H1 (cell line): Measurements from ENCODE around the gene HMGCL. TPM values are rescaled to one million over a fixed set of nuclear protein-coding genes. Genes with fewer than 3 reads are reported as not detected.

Experiments used
- CTCF ChIA-PET: fragments of 300-600 bp; sonication (Branson Sonifier 250); formaldehyde crosslinking; loops from one replicate; lab custom pipeline; 2021; ENCODE audit not compliant: partially characterized antibody; lab: Charles Lee
- POLR2A ChIA-PET: fragments of 300-600 bp; sonication (Branson Sonifier 250); formaldehyde crosslinking; loops from one replicate; lab custom pipeline; 2021; ENCODE audit warnings: inconsistent platforms; ENCODE audit not compliant: partially characterized antibody; lab: Charles Lee
- DNase-seq, 2 experiments: peaks; one replicate each; pipeline versions ENCODE4 v3.0.0 to v3.0.0-alpha.2; 2010 to 2022; ENCODE audit warnings: low spot score in 2 of 2, low read depth in 1 of 2, mixed read lengths in 1 of 2
- FAIRE-seq: peaks from 2 replicates; lab custom pipeline; 2011; peaks lifted over from hg19 to GRCh38; lab: Jason Lieb, UNC
- H2AFZ ChIP-seq: 2 replicates; pipeline ENCODE4 v1.8.1; 2012; ENCODE audit warnings: low read length, inconsistent platforms
- H2AK5ac ChIP-seq: 2 replicates; pipeline ENCODE4 v1.6.1; 2013; ENCODE audit warnings: low read depth, low read length
- H2BK120ac ChIP-seq: replicated peaks from 2 replicates; pipeline ENCODE3; 2013; ENCODE audit warnings: low read depth, low read length, inconsistent platforms
- H2BK12ac ChIP-seq: 2 replicates; pipeline ENCODE4 v1.6.1; 2013; ENCODE audit warnings: low read depth, low read length
- H2BK15ac ChIP-seq: 2 replicates; pipeline ENCODE4 v1.6.1; 2013; ENCODE audit warnings: low read length
- H2BK20ac ChIP-seq: 2 replicates; pipeline ENCODE4 v1.6.1; 2013; ENCODE audit warnings: low read length
- H2BK5ac ChIP-seq: 2 replicates; pipeline ENCODE4 v1.6.1; 2013; ENCODE audit warnings: low read depth, low read length
- H3K14ac ChIP-seq: 2 replicates; pipeline ENCODE4 v1.6.1; 2013; ENCODE audit warnings: inconsistent platforms; ENCODE audit not compliant: insufficient read length
- H3K18ac ChIP-seq: 2 replicates; pipeline ENCODE4 v1.6.1; 2013; ENCODE audit warnings: low read length; ENCODE audit errors: extremely low read depth
- H3K23ac ChIP-seq: 2 replicates; pipeline ENCODE4 v1.6.1; 2013; ENCODE audit warnings: inconsistent platforms; ENCODE audit not compliant: insufficient read length
- H3K23me2 ChIP-seq: 2 replicates; pipeline ENCODE4 v1.6.1; 2013; ENCODE audit warnings: low read depth, low read length
- H3K27ac ChIP-seq: 2 replicates; pipeline ENCODE4 v1.6.1; 2011; ENCODE audit warnings: low read depth, low read length, inconsistent platforms
- H3K27me3 ChIP-seq, 4 experiments: replicated peaks in 1 of 4; 1 replicate in 1 of 4; 2 replicates in 3 of 4; pipeline versions ENCODE4 v1.6.1 to v1.8.1; 2011 to 2013; ENCODE audit warnings: low read length in 3 of 4, mild to moderate bottlenecking in 3 of 4, inconsistent platforms in 2 of 4, mixed read lengths in 2 of 4, moderate library complexity in 1 of 4; ENCODE audit not compliant: control insufficient read depth in 3 of 4, insufficient read depth in 3 of 4; ENCODE audit errors: extremely low read depth in 1 of 4
- H3K36me3 ChIP-seq, 4 experiments: 2 replicates each; pipeline versions ENCODE4 v1.6.1 to v1.8.1; 2011 to 2013; ENCODE audit warnings: mild to moderate bottlenecking in 4 of 4, low read length in 3 of 4, moderate library complexity in 2 of 4, control low read depth in 1 of 4, inconsistent platforms in 1 of 4; ENCODE audit not compliant: insufficient read depth in 4 of 4, control insufficient read depth in 2 of 4
- H3K4ac ChIP-seq: replicated peaks from 2 replicates; pipeline ENCODE3; 2013; ENCODE audit warnings: low read length, low read depth, mixed read lengths, inconsistent platforms; ENCODE audit not compliant: insufficient read length
- H3K4me1 ChIP-seq, 4 experiments: replicated peaks in 1 of 4; 1 replicate in 1 of 4; 2 replicates in 3 of 4; pipeline versions ENCODE4 v1.6.1 to v1.8.1; 2011 to 2013; ENCODE audit warnings: low read length in 3 of 4, inconsistent platforms in 2 of 4, mixed read lengths in 1 of 4; ENCODE audit not compliant: insufficient read depth in 4 of 4, control insufficient read depth in 3 of 4
- H3K4me2 ChIP-seq, 2 experiments: 2 replicates each; pipeline versions ENCODE4 v1.6.1 to v1.8.1; 2011 to 2013; ENCODE audit warnings: low read depth in 2 of 2, low read length in 2 of 2, control low read depth in 1 of 2, inconsistent platforms in 1 of 2, mild to moderate bottlenecking in 1 of 2; ENCODE audit not compliant: insufficient read depth in 1 of 2
- H3K4me3 ChIP-seq, 4 experiments: fragments of 200-600, 300-600 bp in 1 of 4; sonication (generic), shearing (Covaris generic), sonication (Bioruptor Twin) in 1 of 4; 2 replicates each; pipeline versions ENCODE4 v1.5.1 to v1.8.1; 2011 to 2016; ENCODE audit warnings: low read length in 4 of 4, low read depth in 3 of 4, control low read depth in 2 of 4, inconsistent platforms in 2 of 4, mild to moderate bottlenecking in 2 of 4, mixed read lengths in 1 of 4, moderate library complexity in 1 of 4; ENCODE audit not compliant: insufficient read depth in 2 of 4; ENCODE audit errors: extremely low read depth in 1 of 4
- H3K56ac ChIP-seq: replicated peaks from 2 replicates; pipeline ENCODE3; 2013; ENCODE audit warnings: low read depth, mild to moderate bottlenecking, mixed read lengths, low read length, inconsistent platforms; ENCODE audit not compliant: insufficient read length
- H3K79me1 ChIP-seq: 2 replicates; pipeline ENCODE4 v1.6.1; 2013; ENCODE audit warnings: low read depth, low read length, control low read depth
- H3K79me2 ChIP-seq, 2 experiments: 2 replicates each; pipeline versions ENCODE4 v1.6.1 to v1.8.1; 2012 to 2013; ENCODE audit warnings: low read length in 2 of 2, mild to moderate bottlenecking in 2 of 2, inconsistent platforms in 1 of 2; ENCODE audit not compliant: insufficient read depth in 2 of 2, control insufficient read depth in 1 of 2
- H3K9ac ChIP-seq, 4 experiments: replicated peaks in 1 of 4; 1 replicate in 1 of 4; 2 replicates in 3 of 4; pipeline versions ENCODE4 v1.6.1 to v1.8.1; 2011 to 2013; ENCODE audit warnings: low read depth in 3 of 4, low read length in 3 of 4, control low read depth in 2 of 4, mild to moderate bottlenecking in 2 of 4, moderate library complexity in 2 of 4, inconsistent platforms in 1 of 4; ENCODE audit errors: extremely low read depth in 1 of 4
- H3K9me3 ChIP-seq, 2 experiments: 2 replicates each; pipeline versions ENCODE4 v1.6.1 to v1.8.1; 2012 to 2013; ENCODE audit warnings: mild to moderate bottlenecking in 2 of 2, moderate library complexity in 2 of 2, control low read depth in 1 of 2, inconsistent platforms in 1 of 2, low read depth in 1 of 2, low read length in 1 of 2, mixed read lengths in 1 of 2; ENCODE audit not compliant: insufficient read depth in 2 of 2
- H4K20me1 ChIP-seq, 2 experiments: replicated peaks in 1 of 2; 2 replicates each; pipeline versions ENCODE3 to v1.8.1; 2011 to 2013; ENCODE audit warnings: inconsistent platforms in 2 of 2, low read length in 2 of 2, mild to moderate bottlenecking in 1 of 2; ENCODE audit not compliant: insufficient read depth in 2 of 2, control insufficient read depth in 1 of 2
- H4K5ac ChIP-seq: 2 replicates; pipeline ENCODE4 v1.6.1; 2013; ENCODE audit warnings: low read length, low read depth, mixed read lengths, inconsistent platforms; ENCODE audit not compliant: insufficient read length
- H4K8ac ChIP-seq: 2 replicates; pipeline ENCODE4 v1.8.0; 2013; ENCODE audit warnings: mild to moderate bottlenecking, moderate library complexity, low read length, inconsistent platforms; ENCODE audit not compliant: insufficient read depth; ENCODE audit errors: extremely low read depth
- H4K91ac ChIP-seq: replicated peaks from 2 replicates; pipeline ENCODE3; 2013; ENCODE audit warnings: low read length, mixed read lengths, inconsistent platforms; ENCODE audit not compliant: insufficient read length
- BACH1 ChIP-seq: IDR thresholded peaks from 2 replicates; pipeline ENCODE4 v1.6.1; 2012; ENCODE audit warnings: low read length, improper control_type of control experiment
- BCL11A ChIP-seq, 2 experiments: IDR thresholded peaks; one replicate each; pipeline ENCODE4 v1.6.1; 2011; ENCODE audit warnings: low read depth in 2 of 2, low read length in 2 of 2, mild to moderate bottlenecking in 2 of 2
- CBX5 ChIP-seq: fragments of 300-800, 300-1000 bp; sonication (generic); IDR thresholded peaks from 2 replicates; pipeline ENCODE4 v1.7.1; 2016; ENCODE audit warnings: antibody characterized with exemption, low read length, low read depth
- CHD2 ChIP-seq: IDR thresholded peaks from 2 replicates; pipeline ENCODE4 v1.6.1; 2012; ENCODE audit warnings: low read length, improper control_type of control experiment
- HDAC2 ChIP-seq, 2 experiments: fragments of 300-600 bp in 1 of 2; sonication (generic) in 1 of 2; IDR thresholded peaks; 2 replicates each; pipeline ENCODE4 v1.6.1; 2011 to 2012; ENCODE audit warnings: low read depth in 2 of 2, low read length in 2 of 2, mild to moderate bottlenecking in 2 of 2, moderate library complexity in 2 of 2, borderline replicate concordance in 1 of 2, inconsistent platforms in 1 of 2
- MAFK ChIP-seq: IDR thresholded peaks from 2 replicates; pipeline ENCODE4 v1.6.1; 2012; ENCODE audit warnings: low read depth, mild to moderate bottlenecking, improper control_type of control experiment, low read length
- NANOG ChIP-seq: IDR thresholded peaks from 2 replicates; pipeline ENCODE4 v1.6.1; 2011; ENCODE audit warnings: low read length, low read depth, mild to moderate bottlenecking, inconsistent platforms; ENCODE audit not compliant: insufficient read depth, poor library complexity, severe bottlenecking
- POU5F1 ChIP-seq: IDR thresholded peaks from 2 replicates; pipeline ENCODE4 v1.6.1; 2011; ENCODE audit warnings: low read depth, mild to moderate bottlenecking, low read length, moderate library complexity
- RFX5 ChIP-seq: IDR thresholded peaks from 2 replicates; pipeline ENCODE4 v1.6.1; 2011; ENCODE audit warnings: low read depth, low read length, improper control_type of control experiment, borderline replicate concordance
- RNF2 ChIP-seq: fragments of 200-900, 300-1000 bp; sonication (generic); IDR thresholded peaks from 2 replicates; pipeline ENCODE4 v1.7.1; 2016; ENCODE audit warnings: borderline replicate concordance, low read depth, mild to moderate bottlenecking, antibody characterized with exemption, low read length; ENCODE audit not compliant: poor library complexity, severe bottlenecking; ENCODE audit errors: missing control alignments
- SP1 ChIP-seq: IDR thresholded peaks from 2 replicates; pipeline ENCODE4 v1.6.1; 2011; ENCODE audit warnings: low read depth, low read length
- SP2 ChIP-seq: IDR thresholded peaks from 2 replicates; pipeline ENCODE4 v1.6.1; 2012; ENCODE audit warnings: mild to moderate bottlenecking, low read length, inconsistent platforms
- ZNF274 ChIP-seq: IDR thresholded peaks from 2 replicates; pipeline ENCODE4 v1.7.0; 2012; ENCODE audit warnings: low read length, borderline replicate concordance; ENCODE audit errors: extremely low read depth
- WGBS, 2 experiments: shearing (Covaris generic) in 1 of 2; methylation state at CpG; one replicate each; pipeline versions ENCODE4 v1.1.6 to v1.1.7; 2013 to 2015; ENCODE audit warnings: low lambda C conversion rate in 2 of 2, mixed read lengths in 2 of 2, inconsistent platforms in 1 of 2, low coverage in 1 of 2, missing lambda C conversion rate in 1 of 2; ENCODE audit not compliant: insufficient replicate concordance in 2 of 2, insufficient coverage in 1 of 2, insufficient read length in 1 of 2; ENCODE audit errors: extremely low coverage in 1 of 2, missing lambda C conversion rate in 1 of 2; 5-methylcytosine and 5-hydroxymethylcytosine counted together
- polyA plus RNA-seq, 7 experiments: library from polyadenylated mRNA; depleted of rRNA in 3 of 7; stranded (reverse) in 5 of 7; unstranded in 2 of 7; fragments of >200 nt in 5 of 7; fragments of 200-250 nt in 2 of 7; gene quantifications; 1 replicate in 5 of 7; 2 replicates in 1 of 7; 4 replicates in 1 of 7; pipeline versions ENCODE4 v1.2.1 to v1.2.3, GENCODE V29; 2011 to 2013; ENCODE audit warnings: missing spikeins in 2 of 7, mixed read lengths in 2 of 7
- total RNA-seq: library from RNA; stranded (reverse); fragmentation: NEBNext Ultra II Directional; extraction: Animal tissue kit (Norgen Biotek cat#: 25700); gene quantifications from 2 replicates; pipeline ENCODE4 v1.2.1, GENCODE V29; 2021

Gene HMGCL
- total and polyA plus RNA-seq, 2 of the 8 experiments (the other 6 are each of a cell fraction or from before 2014, with no cell fraction given): 13.7 to 19.5 TPM

DNA sequence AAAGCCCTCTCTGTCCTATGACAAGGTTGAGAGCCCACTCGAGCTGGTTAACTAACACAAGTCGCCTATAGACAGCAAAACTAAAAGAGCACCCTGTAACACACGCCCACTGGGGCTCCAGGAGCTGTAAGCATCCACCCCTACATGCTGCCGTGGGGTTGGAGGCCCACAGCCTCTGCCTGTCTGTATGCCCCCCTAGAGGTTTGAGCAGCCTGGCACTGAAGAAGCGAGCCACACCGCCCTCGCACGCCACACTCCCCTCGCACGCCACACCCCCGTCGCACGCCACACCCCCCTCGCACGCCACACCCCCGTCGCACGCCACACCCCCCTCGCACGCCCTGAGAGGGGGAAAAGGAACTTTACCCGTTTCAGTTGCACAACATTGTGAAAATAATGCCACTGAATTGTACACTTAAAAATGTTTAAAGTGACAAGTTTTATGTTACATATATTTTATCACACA is 13.2 kb upstream of the HMGCL start:
- CTCF ChIA-PET: interaction anchor here (0.5 to 2.2 kb wide), 5 partner anchors 17 to 191 kb away, joined by 3 to 8 read pairs (median 4); partner anchors contain the start of gene FUCA1
- H3K4me1 ChIP-seq: peaks cover 0 to 4% (median 2%) of the 10 kb centered on the region in 4 experiments; a peak in 4 of 7 replicates
- H3K27me3 ChIP-seq: peaks cover 0 to 7% (median 6%) of the 10 kb centered on the region in 4 experiments; a peak in 5 of 7 replicates
- no peak overlapping the region for H3K9ac ChIP-seq
- peak overlapping the region; percentile 21 to 56 (median 35); a peak in 6 of 8 replicates for H3K4me3 ChIP-seq
- no peak overlapping the region for H4K8ac ChIP-seq
- POLR2A ChIA-PET: interaction anchor here (0.7 to 1.0 kb wide), 2 partner anchors 13 to 39 kb away, joined by 3 read pairs; partner anchors contain the start of gene HMGCL
- H3K56ac ChIP-seq: no peak overlapping the region
- H3K79me1 ChIP-seq: no peaks in the 10 kb centered on the region
- 13% methylated on average over 5 of the region's 21 CpGs; no CpG with 5 or more reads in 1 of the 2 experiments for WGBS, 2 experiments
- H4K20me1 ChIP-seq: no peaks in the 10 kb centered on the region
- no peak overlapping the region for H2BK5ac ChIP-seq
- H3K4me2 ChIP-seq: peak overlapping the region; percentile 68 to 99
- no peaks in the 10 kb centered on the region for H3K36me3 ChIP-seq
- H2AK5ac ChIP-seq: no peak overlapping the region
- H3K23ac ChIP-seq: no peak overlapping the region
- no peak overlapping the region for H4K5ac ChIP-seq
- H2BK120ac ChIP-seq: no peak overlapping the region
- peak overlapping the region; percentile 73; the same call in 1 of the 2 replicates for H2AFZ ChIP-seq
- no peak overlapping the region for H3K18ac ChIP-seq
- FAIRE-seq (no peak), DNase-seq (peak in 1 of 2 experiments; percentile 78)
- H3K4ac ChIP-seq: no peak overlapping the region
- H2BK20ac ChIP-seq: no peak overlapping the region
- H3K27ac ChIP-seq: no peak overlapping the region
- H4K91ac ChIP-seq: no peak overlapping the region
- H2BK12ac ChIP-seq: no peak overlapping the region
- H3K23me2 ChIP-seq: peaks cover 7% of the 10 kb centered on the region
- no peaks in the 10 kb centered on the region for H3K79me2 ChIP-seq
- H2BK15ac ChIP-seq: no peak overlapping the region
- no peaks in the 10 kb centered on the region for H3K9me3 ChIP-seq
- H3K14ac ChIP-seq: no peak overlapping the region
- TF ChIP-seq SP1 (no peak), ZNF274 (no peak), POU5F1 (no peak), RFX5 (no peak), RNF2 (no peak), CBX5 (no peak), HDAC2 (IDR thresholded peaks at IDR 0.05; ENCODE audit: borderline replicate concordance in 1 of 2, low read depth in 2 of 2, low read length in 2 of 2) (no peak), BACH1 (no peak), CHD2 (no peak), BCL11A (IDR thresholded peaks at IDR 0.05; ENCODE audit: low read depth in 2 of 2, low read length in 2 of 2) (no peak), MAFK (no peak), SP2 (no peak), NANOG (no peak)
